ENCODE results near the gene AGR3. TPM values are rescaled to one million over a fixed set of nuclear protein-coding genes. Genes with fewer than 3 reads are reported as not detected.

The AGR3 gene
- total and polyA plus RNA-seq, 8 donors, result 7.3 to 132 (median 28.9) TPM

- intact Hi-C loops (cut with DNase I), result no loop called here
- H3K36me3 ChIP-seq, result no peaks in the 10 kb centered on the region
- no peak overlapping the region for H3K4me3 ChIP-seq
- no peaks in the 10 kb centered on the region for H3K27me3 ChIP-seq
- H3K9me3 ChIP-seq, result no peaks in the 10 kb centered on the region
- DNase-seq, result no peak
- no peak overlapping the region for H3K27ac ChIP-seq
- TF ChIP-seq CTCF (IDR thresholded peaks at IDR 0.05), result no peak
- ATAC-seq, result no peak
- H3K4me1 ChIP-seq, result no peaks in the 10 kb centered on the region
Observed at GRCh38 chr7:16836481-16836880, 45.3 kb downstream of the AGR3 start.

GRCh38 chr7:16833373-16833772 lies 48.4 kb downstream of the AGR3 start:
- no peaks in the 10 kb centered on the region for H3K36me3 ChIP-seq
- TF ChIP-seq CTCF (IDR thresholded peaks at IDR 0.05), result no peak
- no peaks in the 10 kb centered on the region for H3K4me1 ChIP-seq
- H3K9me3 ChIP-seq, result peaks cover 0 to 2% of the 10 kb centered on the region in 2 donors
- H3K27me3 ChIP-seq, result no peaks in the 10 kb centered on the region
- intact Hi-C loops (cut with DNase I), result no loop called here
- DNase-seq (no peak), ATAC-seq (no peak)
- no peak overlapping the region for H3K4me3 ChIP-seq
- no peak overlapping the region for H3K27ac ChIP-seq

GRCh38 chr7:16826060-16826459 lies 55.7 kb downstream of the AGR3 start:
- H3K4me1 ChIP-seq, result no peaks in the 10 kb centered on the region
- no peak for TF ChIP-seq CTCF (IDR thresholded peaks at IDR 0.05)
- intact Hi-C loops (cut with DNase I), result no loop called here
- peaks cover 0 to 2% of the 10 kb centered on the region in 2 donors for H3K9me3 ChIP-seq
- H3K27me3 ChIP-seq, result no peaks in the 10 kb centered on the region
- DNase-seq (no peak), ATAC-seq (no peak)
- no peak overlapping the region for H3K4me3 ChIP-seq
- H3K36me3 ChIP-seq, result no peaks in the 10 kb centered on the region
- H3K27ac ChIP-seq, result no peak overlapping the region

- H3K27me3 ChIP-seq, result no peaks in the 10 kb centered on the region
- DNase-seq, result no peak
- no peak overlapping the region for H3K4me3 ChIP-seq
- peaks cover 0 to 2% of the 10 kb centered on the region in 2 donors for H3K9me3 ChIP-seq
- no peak overlapping the region for H3K27ac ChIP-seq
- TF ChIP-seq CTCF (IDR thresholded peaks at IDR 0.05), result no peak
- H3K36me3 ChIP-seq, result no peaks in the 10 kb centered on the region
- H3K4me1 ChIP-seq, result no peaks in the 10 kb centered on the region
- intact Hi-C loops (cut with DNase I), result no loop called here
- ATAC-seq, result peak; percentile 35
Observed at GRCh38 chr7:16822029-16822428, 59.8 kb downstream of the AGR3 start.

GRCh38 chr7:16818732-16819131 lies 63.1 kb downstream of the AGR3 start:
- peaks cover 0 to 2% of the 10 kb centered on the region in 2 donors for H3K9me3 ChIP-seq
- intact Hi-C loops (cut with DNase I), result no loop called here
- H3K4me3 ChIP-seq, result no peak overlapping the region
- DNase-seq (no peak), ATAC-seq (no peak)
- no peak overlapping the region for H3K27ac ChIP-seq
- peaks cover 0 to 6% of the 10 kb centered on the region in 2 donors for H3K4me1 ChIP-seq
- H3K27me3 ChIP-seq, result no peaks in the 10 kb centered on the region
- TF ChIP-seq CTCF (IDR thresholded peaks at IDR 0.05), result no peak
- H3K36me3 ChIP-seq, result no peaks in the 10 kb centered on the region
